Cerebellar nuclear complex (tissue), 1 donor: ENCODE data around the gene CYP4F8.
"Not testable (repeated sequence)": the region's sequence is repeated elsewhere in the genome, so short reads cannot be mapped to it uniquely, and the experiment has no call there.

Experiments used
- DNase-seq, 2 experiments: peaks; one replicate each; lab custom pipeline; 2025; lab: John Stamatoyannopoulos, UW

The CYP4F8 gene

GRCh38 chr19:15614507-15615379 lies at the start of gene CYP4F8:
Gene CYP4F8 (plus strand): TSS chr19:15615218. CDS start chr19:15615617, 399 bp downstream.
- DNase-seq: no peak

- no peak for DNase-seq
These were observed 44.6 kb upstream of the CYP4F8 start for GRCh38 chr19:15570420-15570819.

GRCh38 chr19:15575406-15575805 lies 39.6 kb upstream of the CYP4F8 start:
- DNase-seq: no peak

- DNase-seq: no peak
These were observed 38.4 kb upstream of the CYP4F8 start for GRCh38 chr19:15576526-15577156.

GRCh38 chr19:15577184-15577771 lies 37.7 kb upstream of the CYP4F8 start:
- no peak for DNase-seq

GRCh38 chr19:15583346-15583745 lies 31.7 kb upstream of the CYP4F8 start:
- DNase-seq: no peak

GRCh38 chr19:15584095-15584494 lies 30.9 kb upstream of the CYP4F8 start:
- no peak for DNase-seq

GRCh38 chr19:15584541-15585115 lies 30.4 kb upstream of the CYP4F8 start:
- DNase-seq: peak in 1 of 2 experiments; percentile 1

GRCh38 chr19:15587663-15588062 lies 27.4 kb upstream of the CYP4F8 start:
- no peak for DNase-seq

- DNase-seq: no peak
These were observed 26.8 kb upstream of the CYP4F8 start for GRCh38 chr19:15588265-15588664.

- DNase-seq: no peak
These were observed 25.1 kb upstream of the CYP4F8 start for GRCh38 chr19:15589760-15590451.

- DNase-seq: no peak
These were observed 23.2 kb upstream of the CYP4F8 start for GRCh38 chr19:15591796-15592195.

- DNase-seq: not testable (repeated sequence)
These were observed 22.5 kb upstream of the CYP4F8 start for GRCh38 chr19:15592506-15592905.

- not testable (repeated sequence) for DNase-seq
These were observed 21.3 kb upstream of the CYP4F8 start for GRCh38 chr19:15593766-15594165.

GRCh38 chr19:15595069-15595468 lies 19.9 kb upstream of the CYP4F8 start:
- DNase-seq: no peak

GRCh38 chr19:15607978-15608925 lies 6.8 kb upstream of the CYP4F8 start:
- not testable (repeated sequence) for DNase-seq

GRCh38 chr19:15609261-15609660 lies 5.8 kb upstream of the CYP4F8 start:
- DNase-seq: no peak

GRCh38 chr19:15612342-15612741 lies 2.7 kb upstream of the CYP4F8 start:
- DNase-seq: no peak

GRCh38 chr19:15613338-15613737 lies 1.7 kb upstream of the CYP4F8 start:
- DNase-seq: no peak

- DNase-seq: no peak
These were observed 508 bp downstream of the CYP4F8 start for GRCh38 chr19:15615526-15615925.

GRCh38 chr19:15616183-15616582 lies 1.2 kb downstream of the CYP4F8 start:
- DNase-seq: no peak
